ENCODE results near the gene ANKRD13C.

DNA sequence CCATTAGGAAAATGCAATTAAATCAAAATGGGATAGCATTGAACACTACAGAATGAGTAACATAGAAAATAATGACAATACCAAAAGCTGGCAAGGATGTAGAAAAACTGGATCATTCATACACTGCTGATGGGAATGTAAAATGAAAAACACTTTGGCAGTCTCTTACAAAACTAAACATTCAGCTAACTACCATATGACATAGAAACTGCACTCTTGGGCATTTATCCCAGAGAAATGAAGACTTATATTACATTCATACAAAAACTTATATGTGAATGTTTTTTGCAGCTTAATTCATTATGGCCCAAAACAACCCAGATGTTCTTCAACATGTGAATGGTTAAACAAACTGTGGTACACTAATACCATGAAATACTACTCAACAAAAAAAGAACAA lies 66.4 kb downstream of the ANKRD13C start:
- no peak for TF ChIP-seq CTCF (IDR thresholded peaks at IDR 0.05)
- TF ChIP-seq POLR2AphosphoS5 (IDR thresholded peaks at IDR 0.05) = no peak
